Measurements from ENCODE around the gene SGO2.

DNA sequence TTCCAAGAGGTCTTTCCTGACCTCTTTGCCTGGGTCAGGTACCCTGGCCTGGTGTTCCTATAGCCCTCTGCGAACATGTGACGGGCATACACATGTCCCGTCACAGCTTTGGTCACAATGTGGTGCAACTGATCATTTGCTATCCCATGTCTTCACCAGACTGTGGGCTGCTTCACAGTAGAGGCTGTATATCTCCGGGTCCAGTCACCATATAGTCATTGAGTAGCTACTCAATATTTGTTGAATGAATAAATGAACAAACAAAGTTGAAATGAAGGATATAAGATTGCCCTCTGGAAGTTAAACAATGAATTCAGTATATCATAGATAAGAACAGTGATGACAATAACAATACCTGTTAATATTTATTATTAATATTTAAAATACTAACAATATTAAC, 76.6 kb downstream of the SGO2 start:
- TF ChIP-seq, protein P1, sequence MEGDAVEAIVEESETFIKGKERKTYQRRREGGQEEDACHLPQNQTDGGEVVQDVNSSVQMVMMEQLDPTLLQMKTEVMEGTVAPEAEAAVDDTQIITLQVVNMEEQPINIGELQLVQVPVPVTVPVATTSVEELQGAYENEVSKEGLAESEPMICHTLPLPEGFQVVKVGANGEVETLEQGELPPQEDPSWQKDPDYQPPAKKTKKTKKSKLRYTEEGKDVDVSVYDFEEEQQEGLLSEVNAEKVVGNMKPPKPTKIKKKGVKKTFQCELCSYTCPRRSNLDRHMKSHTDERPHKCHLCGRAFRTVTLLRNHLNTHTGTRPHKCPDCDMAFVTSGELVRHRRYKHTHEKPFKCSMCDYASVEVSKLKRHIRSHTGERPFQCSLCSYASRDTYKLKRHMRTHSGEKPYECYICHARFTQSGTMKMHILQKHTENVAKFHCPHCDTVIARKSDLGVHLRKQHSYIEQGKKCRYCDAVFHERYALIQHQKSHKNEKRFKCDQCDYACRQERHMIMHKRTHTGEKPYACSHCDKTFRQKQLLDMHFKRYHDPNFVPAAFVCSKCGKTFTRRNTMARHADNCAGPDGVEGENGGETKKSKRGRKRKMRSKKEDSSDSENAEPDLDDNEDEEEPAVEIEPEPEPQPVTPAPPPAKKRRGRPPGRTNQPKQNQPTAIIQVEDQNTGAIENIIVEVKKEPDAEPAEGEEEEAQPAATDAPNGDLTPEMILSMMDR (conservative IDR thresholded peaks at IDR 0.05 in 1 of 2, IDR thresholded peaks at IDR 0.05 in 1 of 2; ENCODE audit: extremely low read depth in 1 of 2, insufficient read depth in 1 of 2, low read depth in 1 of 2, low read length in 2 of 2): no peak
- no peak for TF ChIP-seq EZH2 (IDR thresholded peaks at IDR 0.05; ENCODE audit: borderline replicate concordance, low read length)
